Tibial nerve (tissue), 3 donors: Measurements from ENCODE around the gene RASAL3.

Experiments used
- POLR2A ChIP-seq, 2 donors: fragments of 450-650 bp; IDR thresholded peaks; one replicate each; pipeline ENCODE4 v1.6.1; 2017; ENCODE audit warnings: antibody characterized with exemption in 2 of 2, mild to moderate bottlenecking in 2 of 2, moderate library complexity in 2 of 2
- TF ChIP-seq, protein P1 (sequence below), 5 experiments: fragments of 200-600 bp in 3 of 5; fragments of 450-650 bp in 2 of 5; sonication (generic) in 3 of 5; IDR thresholded peaks; one replicate each; pipeline ENCODE4 v1.5.1; 2016 to 2019; ENCODE audit warnings: antibody characterized with exemption in 5 of 5, mild to moderate bottlenecking in 3 of 5, moderate library complexity in 2 of 5

DNA sequence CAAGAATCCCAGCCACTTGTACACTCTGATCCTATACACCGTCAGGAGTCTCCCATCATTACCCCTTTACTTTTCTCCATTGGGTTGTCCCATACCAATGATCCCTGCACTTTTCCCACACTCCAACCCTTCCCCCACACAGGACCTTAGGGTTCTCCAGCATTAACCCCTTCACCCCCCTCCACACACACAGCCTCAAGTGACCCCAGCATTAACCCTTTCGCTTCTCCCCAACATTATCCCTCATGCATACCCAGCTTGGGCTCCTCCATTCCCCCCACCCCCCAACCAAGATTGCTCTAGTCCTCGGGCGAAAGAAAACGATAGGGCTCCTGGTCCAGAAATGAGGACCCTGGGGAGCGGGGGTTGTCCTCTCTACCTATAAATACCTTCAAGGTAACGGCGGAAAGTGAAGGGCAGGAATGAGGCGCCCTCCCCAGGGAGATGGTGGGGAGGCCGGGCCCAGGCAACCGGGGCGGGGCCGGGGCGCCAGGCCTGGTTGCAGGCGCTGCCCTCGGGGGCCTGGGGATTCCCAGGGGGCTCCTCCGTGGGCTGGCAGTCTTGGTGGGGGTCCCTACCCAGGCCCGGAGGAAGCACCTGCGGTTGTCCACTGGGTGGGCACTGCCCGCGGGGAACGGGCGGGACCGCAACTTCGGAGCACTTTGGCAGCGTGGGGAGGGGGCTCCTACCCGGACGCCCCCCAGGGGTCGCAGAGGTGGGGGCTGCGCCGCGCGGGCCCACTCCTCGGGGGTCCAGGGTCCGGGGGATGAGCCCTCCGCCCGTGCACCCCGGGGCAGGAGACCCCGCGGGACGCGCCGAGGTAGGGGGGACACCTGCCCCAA lies 15.3 kb downstream of the RASAL3 start:
- TF ChIP-seq, protein P1, sequence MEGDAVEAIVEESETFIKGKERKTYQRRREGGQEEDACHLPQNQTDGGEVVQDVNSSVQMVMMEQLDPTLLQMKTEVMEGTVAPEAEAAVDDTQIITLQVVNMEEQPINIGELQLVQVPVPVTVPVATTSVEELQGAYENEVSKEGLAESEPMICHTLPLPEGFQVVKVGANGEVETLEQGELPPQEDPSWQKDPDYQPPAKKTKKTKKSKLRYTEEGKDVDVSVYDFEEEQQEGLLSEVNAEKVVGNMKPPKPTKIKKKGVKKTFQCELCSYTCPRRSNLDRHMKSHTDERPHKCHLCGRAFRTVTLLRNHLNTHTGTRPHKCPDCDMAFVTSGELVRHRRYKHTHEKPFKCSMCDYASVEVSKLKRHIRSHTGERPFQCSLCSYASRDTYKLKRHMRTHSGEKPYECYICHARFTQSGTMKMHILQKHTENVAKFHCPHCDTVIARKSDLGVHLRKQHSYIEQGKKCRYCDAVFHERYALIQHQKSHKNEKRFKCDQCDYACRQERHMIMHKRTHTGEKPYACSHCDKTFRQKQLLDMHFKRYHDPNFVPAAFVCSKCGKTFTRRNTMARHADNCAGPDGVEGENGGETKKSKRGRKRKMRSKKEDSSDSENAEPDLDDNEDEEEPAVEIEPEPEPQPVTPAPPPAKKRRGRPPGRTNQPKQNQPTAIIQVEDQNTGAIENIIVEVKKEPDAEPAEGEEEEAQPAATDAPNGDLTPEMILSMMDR (IDR thresholded peaks at IDR 0.05) = no peak
- no peak for TF ChIP-seq POLR2A (IDR thresholded peaks at IDR 0.05)
